NCI-H69 (cell line): ENCODE data around the gene CCIN.

ENCODE experiments used
- DNase-seq: peaks from one replicate; lab custom pipeline; 2025; lab: John Stamatoyannopoulos, UW

The CCIN gene

GRCh38 chr9:36190388-36191289, 21.5 kb downstream of the CCIN start, which contains the start of gene CLTA:
TSS of gene CLTA (plus strand) at chr9:36190921. CDS start at chr9:36191057, 136 bp downstream.
- peak; percentile 99 for DNase-seq

GRCh38 chr9:36191290-36191645, 22.1 kb downstream of the CCIN start:
- peak; percentile 64 for DNase-seq

- DNase-seq: peak; percentile 26
Observed at GRCh38 chr9:36191686-36192085, 22.5 kb downstream of the CCIN start.

- peak; percentile 28 for DNase-seq
Observed at GRCh38 chr9:36192196-36192595, 23.0 kb downstream of the CCIN start.

- DNase-seq: no peak
Observed at GRCh38 chr9:36193023-36193422, 23.8 kb downstream of the CCIN start.

- peak; percentile 15 for DNase-seq
Observed at GRCh38 chr9:36194326-36195000, 25.3 kb downstream of the CCIN start.

GRCh38 chr9:36204906-36205547, 35.8 kb downstream of the CCIN start:
- no peak for DNase-seq

GRCh38 chr9:36207016-36207415, 37.8 kb downstream of the CCIN start:
- DNase-seq: no peak

GRCh38 chr9:36207546-36208012, 38.4 kb downstream of the CCIN start:
- no peak for DNase-seq

- no peak for DNase-seq
Observed at GRCh38 chr9:36208521-36209253, 39.5 kb downstream of the CCIN start.

GRCh38 chr9:36210722-36211121, 41.5 kb downstream of the CCIN start:
- no peak for DNase-seq

- no peak for DNase-seq
Observed at GRCh38 chr9:36211510-36211909, 42.3 kb downstream of the CCIN start.

- no peak for DNase-seq
Observed at GRCh38 chr9:36213387-36213786, 44.2 kb downstream of the CCIN start.

GRCh38 chr9:36213989-36214388, 44.8 kb downstream of the CCIN start:
- DNase-seq: no peak

GRCh38 chr9:36214571-36214970, 45.4 kb downstream of the CCIN start:
- DNase-seq: no peak

- DNase-seq: no peak
Observed at GRCh38 chr9:36217256-36217968, 48.2 kb downstream of the CCIN start.

GRCh38 chr9:36218011-36218410, 48.8 kb downstream of the CCIN start:
- peak; percentile 62 for DNase-seq

GRCh38 chr9:36218411-36218901, 49.3 kb downstream of the CCIN start:
- no peak for DNase-seq
